AG04449 (cell line): Measurements from ENCODE around the gene LHFPL6.

ENCODE experiments used
- CTCF ChIA-PET: fragments of 350-600 bp; formaldehyde crosslinking; extraction: SDS; loops from one replicate; lab custom pipeline; 2021; ENCODE audit warnings: antibody characterized with exemption; lab: Yijun Ruan, JAX
- POLR2A ChIA-PET: fragments of 400-600, 350-600 bp; formaldehyde crosslinking; extraction: SDS; loops from one replicate; lab custom pipeline; 2020; ENCODE audit warnings: antibody characterized with exemption, inconsistent platforms; lab: Yijun Ruan, JAX
- DNase-seq: peaks from one replicate; pipeline ENCODE4 v3.0.0-alpha.2; 2010; ENCODE audit warnings: low read depth, low spot score
- H3K4me3 ChIP-seq: 2 replicates; pipeline ENCODE4 v1.5.1; 2011; ENCODE audit warnings: low read depth, mild to moderate bottlenecking, control low read depth, low read length
- TF ChIP-seq, protein P1 (sequence below): IDR thresholded peaks from one replicate; pipeline ENCODE4 v1.5.1; 2011; ENCODE audit warnings: mild to moderate bottlenecking, moderate library complexity, low read length, control low read depth, inconsistent platforms; ENCODE audit not compliant: insufficient read depth; ENCODE audit errors: missing control alignments

LHFPL6 gene

DNA sequence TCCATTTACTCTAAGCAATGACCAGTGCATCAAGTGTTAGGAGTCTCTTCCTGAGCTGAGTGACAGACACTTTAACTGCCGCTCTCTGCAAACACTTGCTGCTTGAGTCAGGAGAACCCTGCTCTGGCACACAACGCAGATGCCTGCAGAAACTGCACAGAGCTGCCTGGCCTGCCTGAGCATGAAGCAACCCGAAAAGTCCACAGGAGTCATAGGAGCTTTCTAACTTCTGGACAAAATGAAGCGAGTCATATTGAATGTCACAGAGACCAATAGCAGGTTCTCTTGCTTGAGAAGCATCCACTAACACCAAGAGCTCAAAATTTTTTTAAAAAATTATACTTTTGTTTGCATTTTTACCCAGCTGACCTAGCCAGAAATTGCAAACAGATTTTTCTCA, 232.4 kb downstream of the LHFPL6 start:
- no peak overlapping the region for H3K4me3 ChIP-seq
- POLR2A ChIA-PET = no interaction called here
- TF ChIP-seq, protein P1, sequence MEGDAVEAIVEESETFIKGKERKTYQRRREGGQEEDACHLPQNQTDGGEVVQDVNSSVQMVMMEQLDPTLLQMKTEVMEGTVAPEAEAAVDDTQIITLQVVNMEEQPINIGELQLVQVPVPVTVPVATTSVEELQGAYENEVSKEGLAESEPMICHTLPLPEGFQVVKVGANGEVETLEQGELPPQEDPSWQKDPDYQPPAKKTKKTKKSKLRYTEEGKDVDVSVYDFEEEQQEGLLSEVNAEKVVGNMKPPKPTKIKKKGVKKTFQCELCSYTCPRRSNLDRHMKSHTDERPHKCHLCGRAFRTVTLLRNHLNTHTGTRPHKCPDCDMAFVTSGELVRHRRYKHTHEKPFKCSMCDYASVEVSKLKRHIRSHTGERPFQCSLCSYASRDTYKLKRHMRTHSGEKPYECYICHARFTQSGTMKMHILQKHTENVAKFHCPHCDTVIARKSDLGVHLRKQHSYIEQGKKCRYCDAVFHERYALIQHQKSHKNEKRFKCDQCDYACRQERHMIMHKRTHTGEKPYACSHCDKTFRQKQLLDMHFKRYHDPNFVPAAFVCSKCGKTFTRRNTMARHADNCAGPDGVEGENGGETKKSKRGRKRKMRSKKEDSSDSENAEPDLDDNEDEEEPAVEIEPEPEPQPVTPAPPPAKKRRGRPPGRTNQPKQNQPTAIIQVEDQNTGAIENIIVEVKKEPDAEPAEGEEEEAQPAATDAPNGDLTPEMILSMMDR = no peak
- CTCF ChIA-PET = no interaction called here
- no peak for DNase-seq

DNA sequence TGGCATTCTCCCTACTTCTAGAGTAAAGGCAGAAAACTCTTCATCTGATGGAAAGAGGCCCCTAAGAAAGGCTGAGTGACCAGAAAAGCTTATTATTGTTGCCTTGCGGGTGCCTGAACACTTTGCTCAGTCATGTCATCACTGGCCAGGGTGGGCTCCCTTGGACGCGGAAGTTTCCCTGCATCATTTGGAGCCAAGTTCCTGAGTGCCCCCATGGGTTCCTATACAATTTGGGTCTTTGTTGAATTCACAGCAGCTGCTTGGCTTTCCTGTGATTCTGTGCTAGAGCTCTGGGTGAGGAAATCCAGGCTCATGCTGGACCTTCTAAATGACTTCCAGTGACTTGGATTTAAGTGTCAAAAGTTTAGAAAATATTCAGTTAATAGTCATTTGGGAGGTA, 232.9 kb downstream of the LHFPL6 start:
- TF ChIP-seq, protein P1 = no peak
- CTCF ChIA-PET = interaction anchor here (0.7 to 1.0 kb wide), 2 partner anchors 35 to 242 kb away, joined by 3 read pairs; no protein-coding TSS in a partner anchor
- no peak for DNase-seq
- no peak overlapping the region for H3K4me3 ChIP-seq
- POLR2A ChIA-PET = no interaction called here

DNA sequence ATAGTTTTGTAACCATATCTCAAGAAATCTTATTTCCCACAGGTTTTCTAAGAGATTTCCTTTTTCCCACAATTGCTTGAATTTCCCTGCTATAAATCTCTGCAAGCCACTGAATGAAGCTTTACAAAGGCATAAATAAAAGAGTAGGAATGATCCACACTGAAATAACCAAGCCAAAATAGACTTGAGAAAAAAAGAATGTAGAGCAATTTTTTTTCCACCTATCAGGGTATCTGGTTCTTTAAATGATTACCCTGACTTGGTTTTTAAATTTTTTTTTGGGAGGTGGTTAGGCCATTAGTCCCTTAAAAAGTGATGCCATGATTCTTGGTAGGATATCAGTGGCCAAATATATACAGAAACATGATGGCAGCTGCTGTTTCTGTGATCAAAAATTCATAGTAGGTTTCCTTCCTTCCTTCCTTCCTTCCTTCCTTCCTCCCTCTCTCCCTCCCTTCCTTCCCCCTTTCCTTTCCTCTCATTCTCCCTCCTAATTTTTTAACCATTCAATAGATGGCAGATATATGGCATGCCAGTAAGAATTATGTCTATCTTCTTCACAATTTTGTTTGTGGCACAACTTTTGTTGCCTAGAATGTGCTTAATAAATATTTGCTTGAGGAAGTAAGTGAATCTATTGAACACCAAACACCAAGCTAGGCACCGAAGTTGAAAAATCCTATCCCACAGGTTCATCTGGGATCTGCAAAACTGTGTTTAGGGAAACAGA, 233.7 kb downstream of the LHFPL6 start:
- TF ChIP-seq, protein P1 = no peak
- H3K4me3 ChIP-seq = no peak overlapping the region
- ChIA-PET POLR2A (no interaction called here), CTCF (interaction anchor here (0.6 to 1.0 kb wide), 3 partner anchors 23 to 243 kb away, joined by 3 read pairs; no protein-coding TSS in a partner anchor)
- DNase-seq = no peak

DNA sequence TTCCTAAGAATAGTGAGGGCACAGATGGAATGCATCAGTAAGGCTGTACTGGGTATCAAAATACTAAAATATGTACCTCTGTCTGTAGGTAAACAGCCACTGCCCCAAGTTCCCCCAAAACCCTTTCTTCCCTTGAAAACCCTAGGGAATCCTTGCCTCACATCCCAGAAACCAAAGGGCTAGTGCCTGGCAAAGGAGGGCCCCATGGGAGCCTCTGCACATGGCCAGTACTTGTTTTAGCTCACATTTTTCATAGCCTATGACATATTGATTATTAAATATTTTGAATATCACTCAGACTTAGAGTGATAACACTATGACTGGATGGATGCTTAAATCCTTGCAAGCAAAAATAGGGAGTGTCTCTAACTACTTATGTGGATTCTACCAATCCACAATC, 237.1 kb downstream of the LHFPL6 start:
- ChIA-PET POLR2A (no interaction called here), CTCF (interaction anchor here (1.2 to 2.7 kb wide), 4 partner anchors 14 to 250 kb away, joined by 3 to 9 read pairs (median 4); no protein-coding TSS in a partner anchor)
- H3K4me3 ChIP-seq = no peak overlapping the region
- TF ChIP-seq, protein P1 = no peak
- no peak for DNase-seq

DNA sequence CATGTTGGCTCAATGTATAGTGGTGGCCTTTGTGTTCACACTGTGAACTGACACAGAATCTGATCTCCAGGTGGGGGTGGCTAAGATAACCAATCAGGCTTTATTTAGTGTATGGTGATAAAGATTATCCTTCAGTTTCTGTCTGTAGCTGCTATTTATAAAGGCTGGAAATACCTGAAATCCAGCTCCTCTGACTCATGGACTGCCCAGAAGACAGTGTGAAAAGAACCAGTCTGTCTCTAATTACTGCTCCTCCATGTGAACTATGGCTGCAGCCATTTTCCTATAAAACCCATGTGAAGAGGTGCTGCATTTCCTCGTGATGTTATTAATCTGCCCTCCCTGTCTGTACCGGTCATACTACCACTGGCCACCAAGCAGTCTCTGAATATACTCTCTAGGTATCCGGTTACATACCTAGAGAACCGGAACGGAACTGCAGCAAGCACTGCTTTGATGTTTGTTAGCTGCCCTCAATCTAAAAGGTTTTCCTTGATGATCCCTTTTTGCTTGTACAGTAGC, 238.0 kb downstream of the LHFPL6 start:
- CTCF ChIA-PET = interaction anchor here (1.2 to 2.7 kb wide), 3 partner anchors 14 to 251 kb away, joined by 3 to 9 read pairs (median 4); no protein-coding TSS in a partner anchor
- POLR2A ChIA-PET = no interaction called here
- H3K4me3 ChIP-seq = no peak overlapping the region
- TF ChIP-seq, protein P1 = no peak
- no peak for DNase-seq

DNA sequence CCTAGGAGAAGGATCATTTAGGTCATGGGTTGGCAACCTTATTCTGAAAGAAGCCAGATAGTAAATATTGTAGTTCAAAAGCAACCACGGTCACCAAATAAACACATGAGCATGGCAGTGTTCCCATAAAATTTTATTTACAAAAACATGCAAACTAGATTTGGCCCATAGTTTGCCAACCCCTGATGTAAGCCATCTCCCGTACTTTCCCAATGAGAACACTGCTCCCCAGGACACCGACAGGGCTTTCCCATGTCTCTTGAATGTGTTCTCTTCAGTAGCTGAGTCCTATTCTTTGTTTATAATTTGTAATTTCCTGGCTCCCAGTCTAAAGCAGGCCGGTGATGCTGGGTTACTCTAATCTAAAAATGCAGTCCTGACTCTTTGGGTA, 239.6 kb downstream of the LHFPL6 start:
- POLR2A ChIA-PET = no interaction called here
- CTCF ChIA-PET = interaction anchor here (0.9 kb wide), 1 partner anchor 248 kb away, joined by 3 read pairs; no protein-coding TSS in a partner anchor
- H3K4me3 ChIP-seq = no peak overlapping the region
- no peak for DNase-seq
- TF ChIP-seq, protein P1 = no peak
